Endothelial cell of hepatic sinusoid (primary cell): Measurements from ENCODE around the gene MRPS17.
"Not testable (repeated sequence)": the region's sequence is repeated elsewhere in the genome, so short reads cannot be mapped to it uniquely, and the experiment has no call there.

Source experiments
- in situ Hi-C: cut with HindIII; loops from 2 replicates; pipeline ENCODE4 v1.10.0; 2017; ENCODE audit warnings: low sequenced_read_pairs

Gene MRPS17

GRCh38 chr7:55951637-55952351 is at the start of gene MRPS17:
Gene MRPS17, plus strand, starts transcription at chr7:55951877. Its CDS starts 1,319 bp downstream, at chr7:55953196.
- in situ Hi-C loops, result no loop called here

GRCh38 chr7:55903985-55904759 is 47.5 kb upstream of the MRPS17 start:
- in situ Hi-C loops, result no loop called here

DNA sequence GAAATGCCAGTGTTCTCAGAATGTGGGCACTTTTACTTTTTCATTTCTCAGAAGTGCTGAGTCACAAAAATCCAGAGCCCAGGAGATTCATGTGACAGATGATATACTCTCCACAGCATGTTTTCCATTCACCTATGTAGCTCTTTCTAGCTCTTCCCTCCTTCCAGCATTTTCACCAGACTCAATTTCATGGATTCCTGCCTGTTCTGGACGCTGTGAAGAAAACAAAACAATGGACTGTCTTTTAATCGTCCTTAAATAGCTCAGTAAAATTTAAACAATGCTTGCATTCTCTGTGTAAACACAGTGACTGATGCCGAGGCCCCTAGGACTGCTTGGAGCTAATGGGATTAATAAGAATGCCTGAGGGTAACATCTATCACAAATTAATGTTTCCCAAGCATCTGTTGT is 38.9 kb upstream of the MRPS17 start:
- in situ Hi-C loops, result no loop called here

DNA sequence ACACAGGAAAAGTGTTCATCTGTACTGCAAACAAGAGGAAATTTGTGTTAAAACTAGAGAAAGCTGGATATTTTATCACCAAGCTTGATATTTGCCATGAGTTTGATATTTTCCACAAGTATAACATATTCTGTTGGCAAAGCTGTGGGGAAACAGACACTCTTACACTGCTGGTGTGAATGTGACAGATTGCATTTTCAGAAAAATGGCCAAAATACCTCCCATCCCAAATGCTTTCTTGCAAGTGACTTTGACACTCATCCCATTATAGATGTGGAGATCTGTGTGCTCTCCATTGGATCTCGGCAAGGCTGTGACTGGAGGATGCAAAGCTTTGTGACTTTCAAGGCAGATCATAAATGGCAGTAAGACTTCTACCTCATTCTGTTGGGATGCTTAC is 33.9 kb upstream of the MRPS17 start:
- in situ Hi-C loops, result no loop called here

GRCh38 chr7:55928006-55928767 is 23.5 kb upstream of the MRPS17 start:
- in situ Hi-C loops, result no loop called here

DNA sequence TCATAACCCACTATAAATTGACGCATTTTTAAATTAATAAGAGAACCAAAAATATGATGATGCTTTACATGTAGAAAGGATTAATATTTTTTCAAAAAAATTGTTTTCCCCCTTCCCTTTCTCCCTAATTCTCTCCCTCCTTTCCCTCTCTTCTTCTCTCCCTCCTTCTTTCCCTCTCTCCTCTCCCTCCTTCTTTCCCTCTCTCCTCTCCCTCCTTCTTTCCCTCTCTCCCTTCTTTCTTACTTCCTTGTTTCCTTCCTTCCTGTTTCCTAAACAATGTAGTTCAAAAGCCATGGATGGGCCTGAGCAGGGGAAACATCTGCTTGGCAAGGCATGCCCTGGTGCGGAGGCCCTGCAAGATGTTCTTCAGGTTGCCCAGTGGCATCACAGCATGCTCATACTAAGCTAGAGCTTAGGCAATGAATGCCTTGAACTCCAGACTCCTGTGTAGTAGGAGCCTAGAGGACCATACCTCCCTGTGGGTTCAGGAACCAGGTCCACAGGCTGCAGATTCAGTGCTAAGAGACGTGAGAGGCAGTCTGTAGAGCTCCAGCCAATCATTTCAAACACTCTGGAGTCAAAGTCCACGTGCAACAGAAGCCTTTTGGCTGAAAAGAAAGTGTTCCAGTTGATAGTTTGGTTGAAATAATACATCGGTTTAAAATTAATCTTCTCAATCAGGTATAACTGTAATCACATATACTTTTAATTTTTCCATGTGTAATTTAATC is 20.1 kb upstream of the MRPS17 start:
- in situ Hi-C loops, result no loop called here

- in situ Hi-C loops, result no loop called here
Observed at GRCh38 chr7:55939514-55940123, 12.1 kb upstream of the MRPS17 start.

GRCh38 chr7:55946545-55946944 is 5.1 kb upstream of the MRPS17 start:
- in situ Hi-C loops, result no loop called here

- in situ Hi-C loops, result not testable (repeated sequence)
Observed at GRCh38 chr7:55952352-55952671, 635 bp downstream of the MRPS17 start.

- in situ Hi-C loops, result no loop called here
Observed at GRCh38 chr7:55953707-55954475, 2.2 kb downstream of the MRPS17 start.

GRCh38 chr7:55957190-55957589 is 5.5 kb downstream of the MRPS17 start:
- in situ Hi-C loops, result no loop called here

GRCh38 chr7:55962014-55962413 is 10.3 kb downstream of the MRPS17 start:
- in situ Hi-C loops, result no loop called here

- in situ Hi-C loops, result no loop called here
Observed at GRCh38 chr7:55963584-55964168, 12.0 kb downstream of the MRPS17 start.

DNA sequence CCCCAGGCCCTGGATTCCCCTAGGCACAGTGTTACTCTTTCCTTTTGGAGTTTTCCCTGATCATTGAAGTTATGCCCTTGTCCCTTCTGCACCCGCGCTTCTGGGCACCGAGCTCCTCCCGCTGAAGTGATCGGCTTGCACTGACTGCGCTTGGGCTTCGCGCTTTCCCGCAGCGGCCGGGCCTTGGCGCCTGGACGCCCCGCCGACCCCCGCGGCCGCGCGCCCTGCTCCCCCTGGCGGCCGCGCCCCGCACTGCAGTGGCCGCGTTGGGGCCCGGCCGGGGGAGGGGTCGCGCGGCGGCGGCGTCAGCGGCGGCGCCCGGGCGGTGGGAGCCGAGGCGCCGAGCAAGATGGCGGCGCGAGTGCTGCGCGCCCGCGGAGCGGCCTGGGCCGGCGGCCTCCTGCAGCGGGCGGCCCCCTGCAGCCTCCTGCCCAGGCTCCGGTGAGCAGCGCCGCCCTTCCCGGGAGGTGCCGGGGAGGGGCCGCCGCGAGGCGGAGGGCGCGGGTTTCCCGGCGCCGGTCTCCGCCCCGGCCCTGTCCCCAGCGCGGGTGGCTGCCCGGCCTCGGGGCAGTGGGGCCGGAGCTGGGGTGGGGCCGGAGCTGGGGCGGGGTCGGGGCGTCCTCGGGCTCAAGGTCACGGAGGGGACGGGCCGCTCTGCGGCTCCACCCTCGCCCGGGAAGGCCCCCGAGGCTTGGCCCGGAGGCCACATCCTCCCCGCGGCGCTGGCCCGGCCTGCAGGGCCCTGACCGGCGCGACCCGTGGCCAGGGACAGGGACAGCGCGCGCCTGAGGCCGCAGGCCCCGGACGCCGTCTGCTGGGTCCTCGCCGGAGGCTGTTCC is 12.8 kb downstream of the MRPS17 start, which contains the start of gene NIPSNAP2:
Gene NIPSNAP2, plus strand, starts transcription at position 325 of the 839 bp plus-strand sequence. Its CDS starts 25 bp downstream, at position 350.
- in situ Hi-C loops, result no loop called here

GRCh38 chr7:55965100-55965470 is 13.4 kb downstream of the MRPS17 start:
- in situ Hi-C loops, result no loop called here

DNA sequence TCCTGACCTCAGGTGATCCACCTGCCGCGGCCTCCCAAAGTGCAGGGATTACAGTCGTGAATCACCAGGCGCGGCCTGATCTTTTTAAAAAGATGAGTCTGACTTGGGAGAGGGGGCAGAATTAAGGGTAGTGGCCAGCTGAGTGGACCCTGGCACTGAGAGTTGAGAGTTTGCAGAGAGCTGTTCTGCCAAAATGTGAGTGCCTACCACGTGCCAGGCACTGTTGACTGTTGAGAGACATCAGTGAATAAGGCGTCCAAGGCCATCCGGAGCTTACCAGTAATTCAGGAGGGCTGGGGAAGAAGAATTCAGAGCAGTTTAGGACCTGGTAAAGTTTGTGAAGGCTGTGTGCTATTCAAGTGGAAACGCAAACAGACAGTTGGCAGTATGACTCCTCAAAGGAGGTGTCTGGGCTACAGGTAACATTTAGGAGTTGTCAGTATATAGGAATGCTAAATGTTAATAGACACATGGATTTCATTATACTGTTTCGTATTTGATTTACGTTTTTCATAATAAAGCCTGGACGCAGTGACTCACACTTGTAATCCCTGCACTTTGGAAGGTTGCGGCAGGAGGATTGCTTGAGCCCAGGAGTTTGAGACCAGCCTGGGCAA is 14.2 kb downstream of the MRPS17 start:
- in situ Hi-C loops, result no loop called here

DNA sequence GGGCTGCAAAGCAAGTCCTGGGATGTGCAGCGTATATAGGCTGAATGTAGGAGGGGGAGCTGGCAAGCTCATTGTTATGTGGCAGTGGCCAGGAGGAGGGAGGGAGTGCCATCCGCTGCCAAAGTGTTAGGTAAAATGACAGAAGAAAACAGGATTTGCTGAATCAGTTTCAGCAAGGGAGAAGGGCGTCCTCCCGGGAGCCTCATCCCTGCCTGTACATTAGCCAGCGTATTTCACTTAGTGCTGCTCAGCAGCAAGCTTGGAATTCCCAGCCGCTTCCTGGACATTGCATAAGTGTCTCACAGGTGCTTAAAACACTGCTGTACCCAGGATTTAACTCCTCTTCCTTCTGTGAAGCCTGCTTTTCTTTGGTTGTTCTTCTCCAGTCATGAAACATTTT is 15.2 kb downstream of the MRPS17 start:
- in situ Hi-C loops, result no loop called here

- in situ Hi-C loops, result no loop called here
Observed at GRCh38 chr7:55969391-55969790, 17.7 kb downstream of the MRPS17 start.
